Stimulated activated CD4-positive, alpha-beta T cell treated with anti-CD3 and anti-CD28 coated beads, Interleukin-15, amount 100 ng/mL, for 1 hour (primary cell): ENCODE data around the gene CNN1.

ENCODE experiments used
- DNase-seq, 2 donors: peaks; one replicate each; pipeline ENCODE4 v3.0.0-alpha.2; 2020; ENCODE audit warnings: low read depth in 1 of 2, low spot score in 1 of 2

CNN1 gene

GRCh38 chr19:11538232-11539036 is at the start of gene CNN1:
Gene CNN1 (plus strand): TSS chr19:11538851. CDS start chr19:11538928, 77 bp downstream.
- no peak for DNase-seq

GRCh38 chr19:11489378-11489777 is 49.3 kb upstream of the CNN1 start:
- DNase-seq, result no peak

- DNase-seq, result no peak
Measured at GRCh38 chr19:11494634-11495285, 43.9 kb upstream of the CNN1 start.

GRCh38 chr19:11495481-11495880 is 43.2 kb upstream of the CNN1 start:
- DNase-seq, result no peak

GRCh38 chr19:11495885-11496284 is 42.8 kb upstream of the CNN1 start:
- DNase-seq, result no peak

- DNase-seq, result peak; percentile 29 to 58
Measured at GRCh38 chr19:11496391-11497163, 42.1 kb upstream of the CNN1 start.

- DNase-seq, result no peak
Measured at GRCh38 chr19:11499220-11499726, 39.4 kb upstream of the CNN1 start.

GRCh38 chr19:11499890-11500420 is 38.7 kb upstream of the CNN1 start:
- no peak for DNase-seq

- DNase-seq, result no peak
Measured at GRCh38 chr19:11504502-11505031, 34.1 kb upstream of the CNN1 start.

- DNase-seq, result peak; percentile 94
Measured at GRCh38 chr19:11505032-11505503, 33.6 kb upstream of the CNN1 start.

GRCh38 chr19:11505504-11506100 is 33.0 kb upstream of the CNN1 start, which contains the start of gene ZNF653:
Gene ZNF653 (minus strand): TSS chr19:11505839. CDS start chr19:11505786, 53 bp downstream.
- DNase-seq, result peak; percentile 90 to 91

- DNase-seq, result no peak
Measured at GRCh38 chr19:11506101-11506555, 32.5 kb upstream of the CNN1 start.

- DNase-seq, result no peak
Measured at GRCh38 chr19:11506967-11507366, 31.7 kb upstream of the CNN1 start.

- no peak for DNase-seq
Measured at GRCh38 chr19:11507370-11508078, 31.1 kb upstream of the CNN1 start.

GRCh38 chr19:11510444-11510843 is 28.2 kb upstream of the CNN1 start:
- no peak for DNase-seq

GRCh38 chr19:11513946-11514345 is 24.7 kb upstream of the CNN1 start:
- DNase-seq, result no peak

GRCh38 chr19:11519138-11519537 is 19.5 kb upstream of the CNN1 start:
- DNase-seq, result no peak

GRCh38 chr19:11528551-11529341 is 9.9 kb upstream of the CNN1 start, which contains the start of gene ECSIT:
Gene ECSIT (minus strand): TSS chr19:11529134. CDS start chr19:11519170, 9,964 bp downstream.
- peak; percentile 78 to 85 for DNase-seq

- no peak for DNase-seq
Measured at GRCh38 chr19:11530432-11530831, 8.2 kb upstream of the CNN1 start.
